ENCODE measurements around the gene MDM2. TPM values are rescaled to one million over a fixed set of nuclear protein-coding genes. Genes with fewer than 3 reads are reported as not detected.
A peak's percentile ranks its signal among the peaks of the same experiment; 100 is the strongest.

MDM2 gene
- polyA plus RNA-seq, 2 of the 4 experiments (the other 2 are of a cell fraction), result 40.3 to 96.4 TPM

GRCh38 chr12:68790952-68791234 lies 17.1 kb upstream of the MDM2 start:
- ATAC-seq, result no peak
- ChIA-PET CTCF (no interaction called here), POLR2A (no interaction called here)

GRCh38 chr12:68791897-68792481 lies 16.0 kb upstream of the MDM2 start:
- Histone ChIP-seq H3K9me3 (no peaks in the 10 kb centered on the region), H3K4me3 (no peak overlapping the region), H3K4me1 (peaks cover 23% of the 10 kb centered on the region), H3K27ac (no peak overlapping the region), H3K4me2 (no peak overlapping the region)
- DNase-seq (ENCODE audit: low read depth in 1 of 2, low spot score in 1 of 2) (no peak), ATAC-seq (no peak), FAIRE-seq (no peak)
- POLR2A ChIA-PET, result no interaction called here
- TF ChIP-seq TFCP2L1 (CRISPR knock-in tag; IDR thresholded peaks at IDR 0.05) (no peak), NPAS2 (CRISPR knock-in tag; IDR thresholded peaks at IDR 0.05; ENCODE audit: borderline replicate concordance) (no peak), EP300 (IDR thresholded peaks at IDR 0.05) (no peak), RFX5 (IDR thresholded peaks at IDR 0.05) (no peak), HEYL (CRISPR knock-in tag; IDR thresholded peaks at IDR 0.05) (no peak), RNF2 (IDR thresholded peaks at IDR 0.05; ENCODE audit: borderline replicate concordance, low read depth) (no peak), MAFK (IDR thresholded peaks at IDR 0.05; ENCODE audit: partially characterized antibody) (no peak)
- WGBS (ENCODE audit: missing lambda C conversion rate), result 85% methylated on average over 2 of the region's 2 CpGs
- CTCF ChIA-PET, result no interaction called here

More at GRCh38 chr12:68790952-68791234, 17.1 kb upstream of the MDM2 start:
- WGBS (ENCODE audit: missing lambda C conversion rate), result 56% methylated on average over 3 of the region's 3 CpGs
- Histone ChIP-seq H3K9me3 (no peaks in the 10 kb centered on the region), H3K4me1 (peaks cover 26% of the 10 kb centered on the region), H3K4me2 (no peak overlapping the region), H3K4me3 (no peak overlapping the region), H3K27ac (no peak overlapping the region)
- TF ChIP-seq MYC (IDR thresholded peaks at IDR 0.05; ENCODE audit: borderline replicate concordance, low read length) (no peak), CHD2 (IDR thresholded peaks at IDR 0.05; ENCODE audit: low read length, partially characterized antibody) (no peak), PBX3 (IDR thresholded peaks at IDR 0.05) (no peak), EHF (CRISPR knock-in tag; IDR thresholded peaks at IDR 0.05) (no peak), REST (IDR thresholded peaks at IDR 0.05) (no peak), HEYL (CRISPR knock-in tag; IDR thresholded peaks at IDR 0.05) (no peak), TP53 (CRISPR knock-in tag; IDR thresholded peaks at IDR 0.05) (no peak), CBX2 (IDR thresholded peaks at IDR 0.05; ENCODE audit: borderline replicate concordance, low read depth) (no peak), CTCF (IDR thresholded peaks at IDR 0.05) (no peak), ZFP36 (IDR thresholded peaks at IDR 0.05; ENCODE audit: borderline replicate concordance, partially characterized antibody) (no peak)
- no peak for DNase-seq (ENCODE audit: low read depth in 1 of 2, low spot score in 1 of 2)
- no peak for FAIRE-seq

GRCh38 chr12:68792952-68793351 lies 15.0 kb upstream of the MDM2 start:
- peak; percentile 70 to 81 for DNase-seq (ENCODE audit: low read depth in 1 of 2, low spot score in 1 of 2)
- Histone ChIP-seq H3K4me1 (peaks cover 13% of the 10 kb centered on the region), H3K4me3 (no peak overlapping the region), H3K9me3 (no peaks in the 10 kb centered on the region), H3K4me2 (no peak overlapping the region), H3K27ac (no peak overlapping the region)
- no peak for FAIRE-seq
- ATAC-seq, result peak; percentile 93 to 98
- ChIA-PET CTCF (no interaction called here), POLR2A (interaction anchor here (1.0 kb wide), 1 partner anchor 16 kb away, joined by 3 read pairs; no protein-coding TSS in a partner anchor)
- TF ChIP-seq RAD21 (conservative IDR thresholded peaks at IDR 0.05 in 1 of 2, IDR thresholded peaks at IDR 0.05 in 1 of 2) (0 out of 5 replicates have a peak, but pooled peaks of 1 of the 2 experiments have one; percentile 12), KDM5A (IDR thresholded peaks at IDR 0.05) (no peak)
- 57% methylated on average over 2 of the region's 2 CpGs for WGBS (ENCODE audit: missing lambda C conversion rate)
